ENCODE results near the gene UCN. TPM values are rescaled to one million over a fixed set of nuclear protein-coding genes. Genes with fewer than 3 reads are reported as not detected.
A peak's percentile ranks its signal among the peaks of the same experiment; 100 is the strongest.

The UCN gene
- total RNA-seq, 1 experiment from 2014 or later = 1.5 TPM

DNA sequence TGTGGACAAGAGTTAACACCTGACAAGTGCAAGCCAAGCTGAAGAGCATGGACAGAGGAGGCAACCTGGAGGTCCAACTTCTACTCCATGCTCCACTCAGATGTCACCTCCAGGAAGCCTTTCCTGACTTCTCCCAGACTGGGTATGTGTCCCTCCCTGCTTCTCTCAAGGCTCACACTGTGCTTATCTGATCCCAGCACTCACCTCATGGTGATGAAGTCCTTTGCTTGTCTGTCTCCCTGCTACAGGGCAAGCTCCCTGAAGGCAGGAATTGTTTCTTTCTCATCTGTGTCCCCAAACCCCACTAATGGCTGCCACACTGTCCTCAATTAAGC lies 42.7 kb downstream of the UCN start:
- no peak overlapping the region for H4K91ac ChIP-seq (ENCODE audit: insufficient read length, low read depth, low read length)
- H3K4me2 ChIP-seq (ENCODE audit: insufficient read depth, insufficient read length, low read length) = peak overlapping the region; percentile 44
- no peak overlapping the region for H3K4ac ChIP-seq (ENCODE audit: low read depth, low read length)
- no peak overlapping the region for H2AFZ ChIP-seq (ENCODE audit: low read length)
- Mint-ChIP-seq H3K27me3 (ENCODE audit: low read depth) (peaks cover 19% of the 10 kb centered on the region), H3K4me3 (peak overlapping the region in 1 of 2 experiments; percentile 49; a peak in 2 of 5 replicates), H3K4me1 (peaks cover 24 to 29% of the 10 kb centered on the region in 2 experiments), H3K27ac (no peak overlapping the region), H3K9me3 (peaks cover 0 to 2% of the 10 kb centered on the region in 2 experiments; a peak in 3 of 5 replicates), H3K36me3 (ENCODE audit: insufficient read depth in 1 of 3, low read depth in 3 of 3) (no peaks in the 10 kb centered on the region; a peak in 2 of 7 replicates)
- H3K56ac ChIP-seq (ENCODE audit: insufficient read length, low read depth, low read length) = no peak overlapping the region
- no peak overlapping the region for H3K18ac ChIP-seq (ENCODE audit: insufficient read length, low read depth, low read length)
- no peak overlapping the region for H4K5ac ChIP-seq (ENCODE audit: insufficient read length, low read depth, low read length)
- no peak overlapping the region for H2BK120ac ChIP-seq (ENCODE audit: low read depth, low read length, poor library complexity, severe bottlenecking)
- peaks cover 40% of the 10 kb centered on the region; the same call in 1 of the 2 replicates for H3K27me3 ChIP-seq (ENCODE audit: insufficient read depth, low read length)
- TF ChIP-seq, protein P1, sequence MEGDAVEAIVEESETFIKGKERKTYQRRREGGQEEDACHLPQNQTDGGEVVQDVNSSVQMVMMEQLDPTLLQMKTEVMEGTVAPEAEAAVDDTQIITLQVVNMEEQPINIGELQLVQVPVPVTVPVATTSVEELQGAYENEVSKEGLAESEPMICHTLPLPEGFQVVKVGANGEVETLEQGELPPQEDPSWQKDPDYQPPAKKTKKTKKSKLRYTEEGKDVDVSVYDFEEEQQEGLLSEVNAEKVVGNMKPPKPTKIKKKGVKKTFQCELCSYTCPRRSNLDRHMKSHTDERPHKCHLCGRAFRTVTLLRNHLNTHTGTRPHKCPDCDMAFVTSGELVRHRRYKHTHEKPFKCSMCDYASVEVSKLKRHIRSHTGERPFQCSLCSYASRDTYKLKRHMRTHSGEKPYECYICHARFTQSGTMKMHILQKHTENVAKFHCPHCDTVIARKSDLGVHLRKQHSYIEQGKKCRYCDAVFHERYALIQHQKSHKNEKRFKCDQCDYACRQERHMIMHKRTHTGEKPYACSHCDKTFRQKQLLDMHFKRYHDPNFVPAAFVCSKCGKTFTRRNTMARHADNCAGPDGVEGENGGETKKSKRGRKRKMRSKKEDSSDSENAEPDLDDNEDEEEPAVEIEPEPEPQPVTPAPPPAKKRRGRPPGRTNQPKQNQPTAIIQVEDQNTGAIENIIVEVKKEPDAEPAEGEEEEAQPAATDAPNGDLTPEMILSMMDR (conservative IDR thresholded peaks at IDR 0.05) = no peak
- H3K79me1 ChIP-seq (ENCODE audit: insufficient read depth, low read depth, low read length, poor library complexity, severe bottlenecking) = no peaks in the 10 kb centered on the region
- no peak overlapping the region for H3K23ac ChIP-seq (ENCODE audit: insufficient read length, low read depth, low read length)
- H2AK5ac ChIP-seq (ENCODE audit: insufficient read length, low read length) = no peak overlapping the region
- DNase-seq = no peak
- no peak overlapping the region for H2BK20ac ChIP-seq (ENCODE audit: low read depth, low read length, poor library complexity, severe bottlenecking)
- no peaks in the 10 kb centered on the region for H4K20me1 ChIP-seq (ENCODE audit: control insufficient read depth, insufficient read depth, insufficient read length)
- H3K14ac ChIP-seq (ENCODE audit: insufficient read depth, low read length) = no peak overlapping the region
- no peak overlapping the region for H3K9ac ChIP-seq (ENCODE audit: extremely low read depth, insufficient read length, low read length)
- no peak overlapping the region for H4K8ac ChIP-seq (replicated peaks; ENCODE audit: insufficient read length, low read depth, low read length)
- H2BK12ac ChIP-seq (ENCODE audit: insufficient read length, low read depth, low read length) = no peak overlapping the region
- no peaks in the 10 kb centered on the region for H3K79me2 ChIP-seq (ENCODE audit: insufficient read depth, low read length)
- no peak overlapping the region for H3K27ac ChIP-seq (ENCODE audit: insufficient read length, low read depth, low read length)
- H3K23me2 ChIP-seq (ENCODE audit: insufficient read length, low read depth, low read length, poor library complexity, severe bottlenecking) = peaks cover 20% of the 10 kb centered on the region
- H3T11ph ChIP-seq (ENCODE audit: low read length) = no peak overlapping the region
- no peaks in the 10 kb centered on the region; the same call in 1 of the 2 replicates for H3K4me1 ChIP-seq (ENCODE audit: insufficient read depth, low read length)
- H3K9me3 ChIP-seq (ENCODE audit: control insufficient read depth, low read depth, low read length) = no peaks in the 10 kb centered on the region
- H2BK5ac ChIP-seq (ENCODE audit: insufficient read length, low read length) = no peak overlapping the region
- no peak overlapping the region for H2BK15ac ChIP-seq (ENCODE audit: low read depth, low read length)

Measured in H9 (cell line).